ENCODE data around the gene GDI1. TPM values are rescaled to one million over a fixed set of nuclear protein-coding genes. Genes with fewer than 3 reads are reported as not detected.

The GDI1 gene
- polyA plus RNA-seq, 3 donors, result 15.8 to 398 (median 21.3) TPM

GRCh38 chrX:154403858-154404257, 33.1 kb upstream of the GDI1 start:
- intact Hi-C loops (cut with micrococcal nuclease), result loop anchor here in 1 of 2 donors (5.0 kb wide), 1 partner anchor 33 kb away; the partner anchor contains the start of gene GDI1
- no peak overlapping the region for H3K4me3 Mint-ChIP-seq
- Histone ChIP-seq H3K4me2 (replicated peaks; ENCODE audit: extremely low read depth, low read length, poor library complexity, severe bottlenecking) (no peak overlapping the region), H3K4me3 (replicated peaks in 1 of 3; ENCODE audit: low read depth in 2 of 3, low read length in 3 of 3) (no peak overlapping the region), H3K27me3 (ENCODE audit: control insufficient read depth in 2 of 2, insufficient read depth in 2 of 2, low read length in 2 of 2) (no peaks in the 10 kb centered on the region), H2AFZ (ENCODE audit: insufficient read depth, low read depth, low read length, poor library complexity, severe bottlenecking) (no peak overlapping the region), H4K20me1 (ENCODE audit: insufficient read depth, low read length) (peaks cover 59% of the 10 kb centered on the region), H3K9ac (ENCODE audit: insufficient read depth, low read length, poor library complexity, severe bottlenecking) (no peak overlapping the region), H3K27ac (ENCODE audit: low read depth in 1 of 2, low read length in 2 of 2) (no peak overlapping the region), H3K36me3 (replicated peaks in 1 of 2; ENCODE audit: control insufficient read depth in 1 of 2, insufficient read depth in 2 of 2, low read length in 2 of 2) (peaks cover 37 to 42% of the 10 kb centered on the region in 2 donors), H3K79me2 (ENCODE audit: insufficient read depth, low read length) (peaks cover 33% of the 10 kb centered on the region), H3K9me3 (replicated peaks in 1 of 2; ENCODE audit: control insufficient read depth in 1 of 2, insufficient read depth in 1 of 2, low read length in 2 of 2) (no peaks in the 10 kb centered on the region), H3K4me1 (ENCODE audit: control insufficient read depth in 1 of 2, insufficient read depth in 2 of 2, low read length in 2 of 2) (peaks cover 25 to 26% of the 10 kb centered on the region in 2 donors)
- no peak for DNase-seq
- peaks cover 40 to 53% of the 10 kb centered on the region in 2 donors for H3K36me3 Mint-ChIP-seq
- peaks cover 0 to 13% (median 0%) of the 10 kb centered on the region in 3 donors for H3K27me3 Mint-ChIP-seq (ENCODE audit: low read depth in 3 of 3)
- no peak for TF ChIP-seq CTCF (IDR thresholded peaks at IDR 0.05)
- H3K4me1 Mint-ChIP-seq, result peaks cover 22% of the 10 kb centered on the region
- no peak overlapping the region for H3K27ac Mint-ChIP-seq
- H3K9me3 Mint-ChIP-seq, result peaks cover 0 to 7% (median under 1%) of the 10 kb centered on the region in 7 donors
- WGBS (ENCODE audit: insufficient coverage), result no CpG with 5 or more reads among the region's 4 CpGs

- H3K27me3 Mint-ChIP-seq (ENCODE audit: low read depth in 3 of 3), result peaks cover 0 to 14% (median 2%) of the 10 kb centered on the region in 3 donors
- Histone ChIP-seq H3K36me3 (replicated peaks in 1 of 2; ENCODE audit: control insufficient read depth in 1 of 2, insufficient read depth in 2 of 2, low read length in 2 of 2) (peaks cover 29 to 34% of the 10 kb centered on the region in 2 donors), H3K9ac (ENCODE audit: insufficient read depth, low read length, poor library complexity, severe bottlenecking) (no peak overlapping the region), H3K79me2 (ENCODE audit: insufficient read depth, low read length) (peaks cover 29% of the 10 kb centered on the region), H3K9me3 (replicated peaks in 1 of 2; ENCODE audit: control insufficient read depth in 1 of 2, insufficient read depth in 1 of 2, low read length in 2 of 2) (no peaks in the 10 kb centered on the region), H3K4me2 (replicated peaks; ENCODE audit: extremely low read depth, low read length, poor library complexity, severe bottlenecking) (no peak overlapping the region), H3K27ac (ENCODE audit: low read depth in 1 of 2, low read length in 2 of 2) (no peak overlapping the region), H3K4me1 (ENCODE audit: control insufficient read depth in 1 of 2, insufficient read depth in 2 of 2, low read length in 2 of 2) (peaks cover 22% of the 10 kb centered on the region in 2 donors), H2AFZ (ENCODE audit: insufficient read depth, low read depth, low read length, poor library complexity, severe bottlenecking) (no peak overlapping the region), H3K27me3 (ENCODE audit: control insufficient read depth in 2 of 2, insufficient read depth in 2 of 2, low read length in 2 of 2) (no peaks in the 10 kb centered on the region), H3K4me3 (replicated peaks in 1 of 3; ENCODE audit: low read depth in 2 of 3, low read length in 3 of 3) (no peak overlapping the region), H4K20me1 (ENCODE audit: insufficient read depth, low read length) (peaks cover 50% of the 10 kb centered on the region)
- H3K36me3 Mint-ChIP-seq, result peaks cover 32 to 45% of the 10 kb centered on the region in 2 donors
- H3K27ac Mint-ChIP-seq, result peak overlapping the region in 2 of 7 donors; percentile 7 to 46
- H3K4me3 Mint-ChIP-seq, result no peak overlapping the region
- no peak for DNase-seq
- peaks cover 0 to 6% (median 0%) of the 10 kb centered on the region in 7 donors for H3K9me3 Mint-ChIP-seq
- H3K4me1 Mint-ChIP-seq, result peaks cover 17% of the 10 kb centered on the region
- no peak for TF ChIP-seq CTCF (IDR thresholded peaks at IDR 0.05)
- no CpG with 5 or more reads among the region's 16 CpGs for WGBS (ENCODE audit: insufficient coverage)
- intact Hi-C loops (cut with micrococcal nuclease), result loop anchor here in 1 of 2 donors (5.0 kb wide), 2 partner anchors 33 to 113 kb away; partner anchors contain the start of genes FAM3A and GDI1
Measured at GRCh38 chrX:154404625-154405192, 32.2 kb upstream of the GDI1 start.
